Kidney (tissue), 14 donors: ENCODE results near the gene MYO9B. TPM values are rescaled to one million over a fixed set of nuclear protein-coding genes. Genes with fewer than 3 reads are reported as not detected.

Experiments
- DNase-seq, 5 donors: peaks; one replicate each; pipeline ENCODE4 v3.0.0-alpha.2; 2013 to 2020
- FAIRE-seq: peaks from 2 replicates; lab custom pipeline; 2012; peaks lifted over from hg19 to GRCh38; lab: Jason Lieb, UNC
- H3K27ac ChIP-seq, 2 donors: one replicate each; pipeline ENCODE4 v1.7.0; 2013; ENCODE audit warnings: low read depth in 2 of 2, low read length in 2 of 2, inconsistent platforms in 1 of 2
- H3K27me3 ChIP-seq: one replicate; pipeline ENCODE4 v1.7.1; 2013; ENCODE audit warnings: low read length, inconsistent platforms; ENCODE audit not compliant: control insufficient read depth, insufficient read depth
- H3K36me3 ChIP-seq, 3 donors: one replicate each; pipeline versions ENCODE4 v1.7.0 to v1.7.1; 2013; ENCODE audit warnings: low read length in 3 of 3, control low read depth in 1 of 3, inconsistent platforms in 1 of 3; ENCODE audit not compliant: insufficient read depth in 3 of 3, control insufficient read depth in 2 of 3
- H3K4me1 ChIP-seq, 3 donors: one replicate each; pipeline versions ENCODE4 v1.7.0 to v1.7.1; 2013; ENCODE audit warnings: low read length in 3 of 3, inconsistent platforms in 1 of 3, low read depth in 1 of 3; ENCODE audit not compliant: control insufficient read depth in 2 of 3, insufficient read depth in 2 of 3
- H3K4me3 ChIP-seq, 3 donors: one replicate each; pipeline versions ENCODE4 v1.7.0 to v1.8.1; 2013; ENCODE audit warnings: low read length in 3 of 3, control low read depth in 1 of 3, inconsistent platforms in 1 of 3
- H3K9ac ChIP-seq, 3 donors: one replicate each; pipeline versions ENCODE4 v1.7.0 to v1.7.1; 2013; ENCODE audit warnings: low read length in 3 of 3, control low read depth in 1 of 3, inconsistent platforms in 1 of 3
- H3K9me3 ChIP-seq, 3 donors: one replicate each; pipeline versions ENCODE4 v1.7.0 to v1.7.1; 2013; ENCODE audit warnings: low read length in 3 of 3, control low read depth in 1 of 3, inconsistent platforms in 1 of 3; ENCODE audit not compliant: control insufficient read depth in 2 of 3, insufficient read depth in 1 of 3
- intact Hi-C: fragments of 100-400 bp; cut with DNase I; formaldehyde crosslinking; loops from one replicate; pipeline ENCODE4 v1.11.1; 2022
- polyA plus RNA-seq: library from polyadenylated mRNA; stranded (reverse); fragments of 350-450 nt; fragmentation: Illumina TruSeq; extraction: RNeasy Lipid Tissue Mini Kit (QIAGEN cat#74804); gene quantifications from one replicate; pipeline ENCODE4 v1.2.3, GENCODE V29; 2014; ENCODE audit warnings: low read depth, low replicate concordance; ENCODE audit not compliant: insufficient read depth
- total RNA-seq: library from RNA; stranded (reverse); fragmentation: NEBNext Ultra II Directional; extraction: Animal tissue kit (Norgen Biotek cat#: 25700); gene quantifications from one replicate; pipeline ENCODE4 v1.2.1, GENCODE V29; 2021
- TF ChIP-seq, protein P1 (sequence below): IDR thresholded peaks from 3 replicates; pipeline ENCODE4 v1.5.1; 2012; ENCODE audit warnings: mild to moderate bottlenecking, moderate library complexity, borderline replicate concordance; ENCODE audit not compliant: insufficient read depth; ENCODE audit errors: extremely low read depth
- donor health status: control.
- donor health status: control.
- donor health status: control.
- donor health status: control.
- donor health status: control.
- donor health status: DM: yes; HTN: yes; CAD: no.
- donor health status: Normal renal cell carcinoma (clear cell type).

Gene MYO9B
- total and polyA plus RNA-seq, 2 donors from 2014 or later: 14.7 to 68.1 TPM

DNA sequence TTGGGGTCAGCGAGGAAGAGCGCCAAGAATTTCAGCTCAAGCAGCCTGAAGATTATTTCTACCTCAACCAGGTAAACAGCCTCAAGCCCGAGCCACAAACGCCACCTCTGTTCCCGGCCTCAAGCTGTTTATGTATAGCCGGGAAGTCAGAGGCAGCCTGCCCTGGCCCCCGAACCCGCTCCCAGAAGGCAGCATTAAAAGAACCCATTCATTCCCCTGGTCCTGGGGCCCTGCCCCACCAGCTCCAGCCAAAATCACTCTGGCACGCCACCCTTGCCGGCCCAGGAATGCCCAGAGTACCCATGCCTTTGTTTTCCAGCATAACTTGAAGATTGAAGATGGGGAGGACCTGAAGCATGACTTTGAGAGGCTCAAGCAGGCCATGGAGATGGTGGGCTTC, 78.4 kb downstream of the MYO9B start:
- no peaks in the 10 kb centered on the region for H3K9me3 ChIP-seq
- H3K27me3 ChIP-seq: no peaks in the 10 kb centered on the region
- no peak overlapping the region for H3K27ac ChIP-seq
- intact Hi-C loops: no loop called here
- H3K9ac ChIP-seq: no peak overlapping the region
- FAIRE-seq (no peak), DNase-seq (no peak)
- H3K4me3 ChIP-seq: no peak overlapping the region
- TF ChIP-seq, protein P1, sequence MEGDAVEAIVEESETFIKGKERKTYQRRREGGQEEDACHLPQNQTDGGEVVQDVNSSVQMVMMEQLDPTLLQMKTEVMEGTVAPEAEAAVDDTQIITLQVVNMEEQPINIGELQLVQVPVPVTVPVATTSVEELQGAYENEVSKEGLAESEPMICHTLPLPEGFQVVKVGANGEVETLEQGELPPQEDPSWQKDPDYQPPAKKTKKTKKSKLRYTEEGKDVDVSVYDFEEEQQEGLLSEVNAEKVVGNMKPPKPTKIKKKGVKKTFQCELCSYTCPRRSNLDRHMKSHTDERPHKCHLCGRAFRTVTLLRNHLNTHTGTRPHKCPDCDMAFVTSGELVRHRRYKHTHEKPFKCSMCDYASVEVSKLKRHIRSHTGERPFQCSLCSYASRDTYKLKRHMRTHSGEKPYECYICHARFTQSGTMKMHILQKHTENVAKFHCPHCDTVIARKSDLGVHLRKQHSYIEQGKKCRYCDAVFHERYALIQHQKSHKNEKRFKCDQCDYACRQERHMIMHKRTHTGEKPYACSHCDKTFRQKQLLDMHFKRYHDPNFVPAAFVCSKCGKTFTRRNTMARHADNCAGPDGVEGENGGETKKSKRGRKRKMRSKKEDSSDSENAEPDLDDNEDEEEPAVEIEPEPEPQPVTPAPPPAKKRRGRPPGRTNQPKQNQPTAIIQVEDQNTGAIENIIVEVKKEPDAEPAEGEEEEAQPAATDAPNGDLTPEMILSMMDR: no peak
- no peaks in the 10 kb centered on the region for H3K4me1 ChIP-seq
- H3K36me3 ChIP-seq: peaks cover 2 to 23% (median 2%) of the 10 kb centered on the region in 3 donors

DNA sequence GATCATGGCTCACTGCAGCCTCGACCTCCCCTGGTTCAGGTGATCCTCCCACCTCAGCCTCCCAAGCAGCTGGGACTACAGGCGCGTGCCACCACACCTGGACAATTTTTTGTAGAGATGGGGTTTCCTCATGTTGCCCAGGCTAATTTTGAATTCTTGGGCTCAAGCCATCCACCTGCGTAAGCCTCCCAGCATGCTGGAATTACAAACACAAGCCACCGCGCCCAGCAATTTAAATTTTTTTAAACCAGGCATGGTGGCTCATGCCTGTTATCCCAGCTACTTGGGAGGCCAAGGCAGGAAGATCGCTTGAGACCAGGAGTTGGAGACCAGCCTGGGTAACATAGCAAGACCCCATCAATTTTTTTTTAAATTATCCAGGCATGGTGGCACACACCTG, 79.7 kb downstream of the MYO9B start:
- Histone ChIP-seq H3K9me3 (no peaks in the 10 kb centered on the region), H3K36me3 (peaks cover 2 to 23% (median 6%) of the 10 kb centered on the region in 3 donors), H3K4me3 (no peak overlapping the region), H3K27me3 (no peaks in the 10 kb centered on the region), H3K4me1 (no peaks in the 10 kb centered on the region), H3K27ac (no peak overlapping the region), H3K9ac (no peak overlapping the region)
- DNase-seq: no peak
- TF ChIP-seq, protein P1: no peak
- no peak for FAIRE-seq
- intact Hi-C loops: no loop called here

DNA sequence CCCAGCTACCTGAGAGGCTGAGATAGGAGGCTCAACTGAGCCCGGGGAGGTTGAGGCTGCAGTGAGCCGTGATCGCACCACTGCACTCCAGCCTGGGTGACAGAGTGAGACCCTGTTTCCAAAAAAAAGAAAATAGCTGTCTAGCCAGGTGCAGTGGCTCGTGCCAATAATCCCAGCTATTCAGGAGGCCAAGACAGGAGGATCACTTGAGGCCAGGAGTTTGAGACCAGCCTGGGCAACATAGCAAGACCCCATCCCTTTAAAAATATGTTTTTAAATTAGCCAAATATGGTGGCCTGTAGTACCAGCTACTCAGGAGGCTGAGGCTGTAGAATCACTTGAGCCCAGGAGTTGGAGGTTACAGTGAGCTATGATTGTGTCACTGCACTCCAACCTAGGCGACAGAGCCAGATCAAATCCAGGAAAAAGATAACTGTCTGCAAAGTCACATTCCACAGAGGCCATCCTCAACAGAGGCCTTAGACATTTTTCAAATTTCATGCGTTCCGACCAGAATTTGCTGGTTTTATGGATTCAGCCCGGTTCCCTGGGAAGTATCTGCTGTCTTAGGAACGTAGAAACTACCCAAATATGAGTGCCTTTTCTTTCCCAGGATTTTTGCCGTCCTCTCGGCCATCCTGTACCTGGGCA, 80.8 kb downstream of the MYO9B start:
- no peak overlapping the region for H3K27ac ChIP-seq
- FAIRE-seq (no peak), DNase-seq (no peak)
- intact Hi-C loops: no loop called here
- no peaks in the 10 kb centered on the region for H3K4me1 ChIP-seq
- peaks cover 2 to 26% (median 6%) of the 10 kb centered on the region in 3 donors for H3K36me3 ChIP-seq
- H3K4me3 ChIP-seq: no peak overlapping the region
- H3K9ac ChIP-seq: no peak overlapping the region
- TF ChIP-seq, protein P1: no peak
- H3K9me3 ChIP-seq: no peaks in the 10 kb centered on the region
- no peaks in the 10 kb centered on the region for H3K27me3 ChIP-seq

DNA sequence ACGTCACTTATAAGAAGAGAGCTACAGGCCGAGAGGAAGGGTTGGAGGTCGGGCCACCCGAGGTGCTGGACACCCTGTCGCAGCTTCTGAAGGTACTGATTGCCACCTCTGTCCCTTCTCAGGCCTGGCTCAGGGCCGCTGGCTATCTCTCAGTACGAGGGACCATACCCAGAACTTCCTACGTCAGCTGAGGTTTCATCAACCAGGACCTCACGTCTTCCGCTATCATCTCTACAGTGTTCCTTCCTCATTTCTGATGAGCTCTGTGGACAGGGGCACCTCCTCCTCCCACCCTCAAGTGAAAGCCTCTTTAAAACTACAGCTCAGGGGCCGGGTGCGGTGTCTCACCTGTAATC, 81.3 kb downstream of the MYO9B start:
- H3K4me3 ChIP-seq: no peak overlapping the region
- peaks cover 2 to 26% (median 6%) of the 10 kb centered on the region in 3 donors for H3K36me3 ChIP-seq
- no peaks in the 10 kb centered on the region for H3K27me3 ChIP-seq
- FAIRE-seq: no peak
- H3K9me3 ChIP-seq: no peaks in the 10 kb centered on the region
- H3K27ac ChIP-seq: no peak overlapping the region
- H3K9ac ChIP-seq: no peak overlapping the region
- DNase-seq: no peak
- TF ChIP-seq, protein P1: no peak
- intact Hi-C loops: no loop called here
- H3K4me1 ChIP-seq: no peaks in the 10 kb centered on the region
